Uterus (tissue), 2 donors: ENCODE data around the gene CLSTN2.

Experiments used
- CTCF ChIP-seq, 4 experiments: fragments of 200-600 bp in 2 of 4; fragments of 450-650 bp in 2 of 4; sonication (generic) in 2 of 4; IDR thresholded peaks; one replicate each; pipeline ENCODE4 v1.5.1; 2016 to 2019; ENCODE audit warnings: antibody characterized with exemption in 4 of 4, mild to moderate bottlenecking in 2 of 4, moderate library complexity in 1 of 4
- POLR2A ChIP-seq, 2 donors: fragments of 450-650 bp; IDR thresholded peaks; one replicate each; pipeline ENCODE4 v1.6.1; 2016; ENCODE audit warnings: antibody characterized with exemption in 2 of 2, mild to moderate bottlenecking in 1 of 2, moderate library complexity in 1 of 2

- no peak for TF ChIP-seq CTCF (IDR thresholded peaks at IDR 0.05)
- TF ChIP-seq POLR2A (IDR thresholded peaks at IDR 0.05), result no peak
Observed at GRCh38 chr3:140238646-140239314, 303.8 kb downstream of the CLSTN2 start.
